GM23338 (cell line): Measurements from ENCODE around the gene KRTAP12-2. TPM values are rescaled to one million over a fixed set of nuclear protein-coding genes. Genes with fewer than 3 reads are reported as not detected.

Experiments
- ATAC-seq: fragments of 200-7000 bp; cut with Tn5 transposase; 3 replicates; pipeline ENCODE4 v1.9.1; 2020
- DNase-seq: peaks from one replicate; pipeline ENCODE4 v3.0.0-alpha.2; 2015; ENCODE audit warnings: low spot score
- H2AFZ ChIP-seq: fragments of 200-600 bp; sonication (generic); 2 replicates; pipeline ENCODE4 v1.8.0; 2016; ENCODE audit warnings: antibody characterized with exemption, mild to moderate bottlenecking, moderate library complexity
- H3F3A ChIP-seq: fragments of 200-600 bp; sonication (generic); replicated peaks from 2 replicates; pipeline ENCODE4 v1.8.0; 2017; ENCODE audit warnings: antibody characterized with exemption, mixed run types, low read depth
- H3K27ac ChIP-seq: fragments of 200-600 bp; sonication (generic); 2 replicates; pipeline ENCODE4 v1.6.1; 2016; ENCODE audit warnings: low read depth
- H3K27me3 ChIP-seq: fragments of 200-600 bp; sonication (generic); 2 replicates; pipeline ENCODE4 v1.8.0; 2016; ENCODE audit warnings: mild to moderate bottlenecking, mixed run types, moderate library complexity; ENCODE audit not compliant: insufficient read depth
- H3K36me3 ChIP-seq: fragments of 200-600 bp; sonication (generic); 2 replicates; pipeline ENCODE4 v1.8.0; 2016; ENCODE audit warnings: mild to moderate bottlenecking; ENCODE audit not compliant: insufficient read depth
- H3K4me1 ChIP-seq: fragments of 200-600 bp; sonication (generic); 2 replicates; pipeline ENCODE4 v1.8.0; 2016; ENCODE audit warnings: mild to moderate bottlenecking, moderate library complexity; ENCODE audit not compliant: insufficient read depth
- H3K4me2 ChIP-seq: fragments of 200-600 bp; sonication (generic); 2 replicates; pipeline ENCODE4 v1.7.1; 2017; ENCODE audit warnings: mixed run types
- H3K4me3 ChIP-seq: fragments of 200-600 bp; sonication (generic); 2 replicates; pipeline ENCODE4 v1.6.1; 2016; ENCODE audit warnings: mixed run types
- H3K79me2 ChIP-seq: fragments of 200-600 bp; sonication (generic); replicated peaks from 2 replicates; pipeline ENCODE4 v1.8.0; 2017; ENCODE audit warnings: mild to moderate bottlenecking; ENCODE audit not compliant: insufficient read depth
- H3K9me2 ChIP-seq: fragments of 200-600 bp; sonication (generic); 2 replicates; pipeline ENCODE4 v1.8.0; 2017; ENCODE audit not compliant: insufficient read depth
- H4K20me1 ChIP-seq: fragments of 200-600 bp; sonication (generic); replicated peaks from 2 replicates; pipeline ENCODE4 v1.8.0; 2017; ENCODE audit warnings: mild to moderate bottlenecking; ENCODE audit not compliant: insufficient read depth
- H3K27ac Mint-ChIP-seq: 2 replicates; pipeline ENCODE4 v1.8.0; 2020; ENCODE audit warnings: inconsistent platforms, mild to moderate bottlenecking, moderate library complexity, mixed read lengths
- H3K27me3 Mint-ChIP-seq: 3 replicates; pipeline ENCODE4 v1.8.0; 2022; ENCODE audit warnings: low read depth, mild to moderate bottlenecking, moderate library complexity, mixed read lengths, inconsistent platforms; ENCODE audit not compliant: insufficient read depth, poor library complexity
- H3K36me3 Mint-ChIP-seq: 3 replicates; pipeline ENCODE4 v1.8.0; 2021; ENCODE audit warnings: low read depth, mild to moderate bottlenecking, inconsistent platforms, moderate library complexity, mixed read lengths
- H3K4me1 Mint-ChIP-seq: 3 replicates; pipeline ENCODE4 v1.8.0; 2020; ENCODE audit warnings: mild to moderate bottlenecking, inconsistent platforms, mixed read lengths
- H3K4me3 Mint-ChIP-seq: 3 replicates; pipeline ENCODE4 v1.8.0; 2021; ENCODE audit warnings: moderate library complexity, mild to moderate bottlenecking, inconsistent platforms, mixed read lengths
- H3K9me3 Mint-ChIP-seq: 3 replicates; pipeline ENCODE4 v1.8.0; 2020; ENCODE audit warnings: moderate library complexity, mild to moderate bottlenecking, inconsistent platforms, mixed read lengths
- CREB1 ChIP-seq: fragments of 250-450 bp; sonication (Bioruptor Pico); IDR thresholded peaks from 2 replicates; pipeline ENCODE4 v1.5.0; 2020; ENCODE audit warnings: low read depth, mild to moderate bottlenecking, moderate library complexity
- CTCF ChIP-seq, 2 experiments: fragments of 200-600 bp in 1 of 2; sonication (generic) in 1 of 2; conservative IDR thresholded peaks; 2 replicates each; pipeline versions ENCODE4 v1.5.1 to v1.6.1; 2016 to 2017; ENCODE audit warnings: antibody characterized with exemption in 2 of 2, low read depth in 2 of 2, mild to moderate bottlenecking in 2 of 2, moderate library complexity in 1 of 2
- ETS1 ChIP-seq: IDR thresholded peaks from 2 replicates; pipeline ENCODE4 v1.6.1; 2016; ENCODE audit warnings: antibody characterized with exemption
- EZH2 ChIP-seq: fragments of 200-600 bp; sonication (generic); IDR thresholded peaks from one replicate; pipeline ENCODE4 v1.8.0; 2017; ENCODE audit warnings: antibody characterized with exemption, mild to moderate bottlenecking, low read depth; ENCODE audit not compliant: unreplicated experiment
- EZH2phosphoT487 ChIP-seq: fragments of 200-600 bp; sonication (generic); IDR thresholded peaks from one replicate; pipeline ENCODE4 v1.8.1; 2018; ENCODE audit warnings: antibody characterized with exemption; ENCODE audit not compliant: unreplicated experiment
- NANOG ChIP-seq: IDR thresholded peaks from 2 replicates; pipeline ENCODE4 v1.6.1; 2016; ENCODE audit warnings: antibody characterized with exemption, borderline replicate concordance
- POLR2AphosphoS5 ChIP-seq: IDR thresholded peaks from 2 replicates; pipeline ENCODE4 v1.6.1; 2016; ENCODE audit warnings: antibody characterized with exemption, low read depth
- STAT1 ChIP-seq: IDR thresholded peaks from one replicate; pipeline ENCODE4 v1.6.1; 2016; ENCODE audit warnings: antibody characterized with exemption; ENCODE audit not compliant: unreplicated experiment
- ZNF114 ChIP-seq: fragments of 250-450 bp; sonication (Bioruptor Pico); IDR thresholded peaks from 2 replicates; pipeline ENCODE4 v1.5.0; 2020; ENCODE audit warnings: mild to moderate bottlenecking, moderate library complexity
- ZNF462 ChIP-seq: fragments of 250-450 bp; sonication (Bioruptor Pico); IDR thresholded peaks from 2 replicates; pipeline ENCODE4 v1.5.0; 2020; ENCODE audit warnings: mild to moderate bottlenecking, moderate library complexity
- polyA plus RNA-seq: library from polyadenylated mRNA; unstranded; fragments of >200 nt; fragmentation: Nextera tagmentation; extraction: Ambion mirVana; gene quantifications from 2 replicates; pipeline ENCODE4 v1.2.1, GENCODE V29; 2016
- total RNA-seq: library from RNA; depleted of rRNA; stranded (reverse); fragments of >200 nt; shearing (Covaris generic); gene quantifications from 2 replicates; pipeline ENCODE4 v1.2.3, GENCODE V29; 2014

The KRTAP12-2 gene
- total and polyA plus RNA-seq, 2 experiments from 2014 or later, result not detected

- H3K9me3 Mint-ChIP-seq, result peaks cover 32% of the 10 kb centered on the region
- no peaks in the 10 kb centered on the region for H3F3A ChIP-seq
- no peak overlapping the region for H3K27ac ChIP-seq
- H3K27ac Mint-ChIP-seq, result no peak overlapping the region
- peaks cover 4% of the 10 kb centered on the region for H3K27me3 Mint-ChIP-seq
- H3K4me3 ChIP-seq, result no peak overlapping the region
- H3K27me3 ChIP-seq, result no peaks in the 10 kb centered on the region
- H3K4me1 Mint-ChIP-seq, result peaks cover 10% of the 10 kb centered on the region
- DNase-seq (no peak), ATAC-seq (no peak)
- no peaks in the 10 kb centered on the region for H3K36me3 ChIP-seq
- H3K4me3 Mint-ChIP-seq, result no peak overlapping the region
- H3K4me1 ChIP-seq, result no peaks in the 10 kb centered on the region
- H3K4me2 ChIP-seq, result no peak overlapping the region
- no peaks in the 10 kb centered on the region for H3K79me2 ChIP-seq
- H3K36me3 Mint-ChIP-seq, result peaks cover 8% of the 10 kb centered on the region; the same call in 2 of the 3 replicates
- no peak overlapping the region for H2AFZ ChIP-seq
- no peaks in the 10 kb centered on the region for H4K20me1 ChIP-seq
- TF ChIP-seq EZH2phosphoT487, result no peak
- TF ChIP-seq CREB1, result no peak
- TF ChIP-seq EZH2, result no peak
- TF ChIP-seq STAT1, result no peak
- TF ChIP-seq NANOG, result no peak
- TF ChIP-seq POLR2AphosphoS5, result no peak
- no peak for TF ChIP-seq CTCF (conservative IDR thresholded peaks at IDR 0.05; ENCODE audit: low read depth in 2 of 2)
- no peak for TF ChIP-seq ZNF462 (CRISPR knock-in tag)
- TF ChIP-seq ETS1, result no peak
- TF ChIP-seq ZNF114, result no peak
- no peaks in the 10 kb centered on the region for H3K9me2 ChIP-seq
Observed at GRCh38 chr21:44643741-44644310, 22.9 kb downstream of the KRTAP12-2 start.
